Fibroblast of the aortic adventitia (primary cell): Measurements from ENCODE around the gene NDUFB4. TPM values are rescaled to one million over a fixed set of nuclear protein-coding genes. Genes with fewer than 3 reads are reported as not detected.
A peak's percentile ranks its signal among the peaks of the same experiment; 100 is the strongest.
"Not testable (repeated sequence)": the region's sequence is repeated elsewhere in the genome, so short reads cannot be mapped to it uniquely, and the experiment has no call there.

Experiments
- DNase-seq: peaks from one replicate; pipeline ENCODE4 v3.0.0-alpha.2; 2010; ENCODE audit warnings: low read depth
- H3K4me3 ChIP-seq: 2 replicates; pipeline ENCODE4 v1.5.1; 2011; ENCODE audit warnings: low read depth, mild to moderate bottlenecking, control low read depth, low read length, moderate library complexity
- total RNA-seq: library from RNA; depleted of rRNA; stranded (reverse); fragments of >200 nt; gene quantifications from 2 replicates; pipeline ENCODE4 v1.2.3, GENCODE V29; 2012; ENCODE audit warnings: low replicate concordance
- TF ChIP-seq, protein P1 (sequence below): IDR thresholded peaks from 2 replicates; pipeline ENCODE4 v1.5.1; 2011; ENCODE audit warnings: mild to moderate bottlenecking, low read length, control low read depth, inconsistent platforms; ENCODE audit not compliant: insufficient read depth

NDUFB4 gene
- total RNA-seq, 1 donor = 64.1 TPM

GRCh38 chr3:120622870-120623726 lies 27.0 kb downstream of the NDUFB4 start:
- H3K4me3 ChIP-seq = no peak overlapping the region
- TF ChIP-seq, protein P1, sequence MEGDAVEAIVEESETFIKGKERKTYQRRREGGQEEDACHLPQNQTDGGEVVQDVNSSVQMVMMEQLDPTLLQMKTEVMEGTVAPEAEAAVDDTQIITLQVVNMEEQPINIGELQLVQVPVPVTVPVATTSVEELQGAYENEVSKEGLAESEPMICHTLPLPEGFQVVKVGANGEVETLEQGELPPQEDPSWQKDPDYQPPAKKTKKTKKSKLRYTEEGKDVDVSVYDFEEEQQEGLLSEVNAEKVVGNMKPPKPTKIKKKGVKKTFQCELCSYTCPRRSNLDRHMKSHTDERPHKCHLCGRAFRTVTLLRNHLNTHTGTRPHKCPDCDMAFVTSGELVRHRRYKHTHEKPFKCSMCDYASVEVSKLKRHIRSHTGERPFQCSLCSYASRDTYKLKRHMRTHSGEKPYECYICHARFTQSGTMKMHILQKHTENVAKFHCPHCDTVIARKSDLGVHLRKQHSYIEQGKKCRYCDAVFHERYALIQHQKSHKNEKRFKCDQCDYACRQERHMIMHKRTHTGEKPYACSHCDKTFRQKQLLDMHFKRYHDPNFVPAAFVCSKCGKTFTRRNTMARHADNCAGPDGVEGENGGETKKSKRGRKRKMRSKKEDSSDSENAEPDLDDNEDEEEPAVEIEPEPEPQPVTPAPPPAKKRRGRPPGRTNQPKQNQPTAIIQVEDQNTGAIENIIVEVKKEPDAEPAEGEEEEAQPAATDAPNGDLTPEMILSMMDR = no peak
- DNase-seq = peak; percentile 62

DNA sequence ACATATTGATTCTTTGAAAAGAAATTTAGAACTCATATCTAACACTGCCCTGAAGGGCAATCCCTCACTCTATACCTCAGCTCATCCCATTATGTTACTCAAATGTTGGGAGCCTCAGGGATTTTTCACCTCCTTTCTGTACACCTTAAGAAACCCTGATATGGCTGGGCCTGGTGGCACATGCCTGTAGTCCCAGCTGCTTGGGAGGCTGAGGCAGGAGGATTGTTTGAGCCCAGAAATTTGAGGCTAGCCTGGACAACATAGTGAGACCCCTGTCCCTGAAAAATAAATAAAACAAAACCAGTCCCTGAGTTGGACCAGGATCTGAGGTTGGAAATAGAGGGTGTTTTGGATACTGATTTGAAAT lies 27.6 kb downstream of the NDUFB4 start:
- no peak overlapping the region for H3K4me3 ChIP-seq
- DNase-seq = no peak
- TF ChIP-seq, protein P1 = no peak

DNA sequence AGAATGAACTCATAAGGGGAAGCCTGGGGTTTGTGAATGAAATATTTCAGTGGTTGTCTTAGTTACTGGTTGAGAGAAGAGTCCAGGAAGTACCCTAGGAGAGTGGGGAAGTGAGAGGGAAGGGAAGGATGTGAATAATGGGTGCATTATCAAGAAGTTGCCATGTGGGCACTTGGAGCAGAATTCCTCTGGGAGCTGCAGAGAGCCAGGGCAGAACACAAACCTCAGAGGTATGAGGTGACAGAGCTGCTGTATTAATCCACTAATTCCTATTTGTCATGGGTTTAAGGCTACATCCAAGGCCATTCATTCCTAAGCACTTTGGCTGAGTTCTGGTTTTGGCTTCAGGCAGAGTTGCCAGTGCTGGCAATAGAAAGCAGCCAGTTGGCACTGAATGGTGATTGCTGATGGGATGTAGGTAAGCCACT lies 29.0 kb downstream of the NDUFB4 start:
- TF ChIP-seq, protein P1 = no peak
- no peak for DNase-seq

GRCh38 chr3:120634539-120634938 lies 38.4 kb downstream of the NDUFB4 start:
- no peak overlapping the region for H3K4me3 ChIP-seq
- TF ChIP-seq, protein P1 = no peak
- no peak for DNase-seq

More for the DNA sequence above, 29.0 kb downstream of the NDUFB4 start:
- no peak overlapping the region for H3K4me3 ChIP-seq

- no peak for DNase-seq
- no peak overlapping the region for H3K4me3 ChIP-seq
- TF ChIP-seq, protein P1 = no peak
These were observed 40.8 kb downstream of the NDUFB4 start for GRCh38 chr3:120636795-120637401.

DNA sequence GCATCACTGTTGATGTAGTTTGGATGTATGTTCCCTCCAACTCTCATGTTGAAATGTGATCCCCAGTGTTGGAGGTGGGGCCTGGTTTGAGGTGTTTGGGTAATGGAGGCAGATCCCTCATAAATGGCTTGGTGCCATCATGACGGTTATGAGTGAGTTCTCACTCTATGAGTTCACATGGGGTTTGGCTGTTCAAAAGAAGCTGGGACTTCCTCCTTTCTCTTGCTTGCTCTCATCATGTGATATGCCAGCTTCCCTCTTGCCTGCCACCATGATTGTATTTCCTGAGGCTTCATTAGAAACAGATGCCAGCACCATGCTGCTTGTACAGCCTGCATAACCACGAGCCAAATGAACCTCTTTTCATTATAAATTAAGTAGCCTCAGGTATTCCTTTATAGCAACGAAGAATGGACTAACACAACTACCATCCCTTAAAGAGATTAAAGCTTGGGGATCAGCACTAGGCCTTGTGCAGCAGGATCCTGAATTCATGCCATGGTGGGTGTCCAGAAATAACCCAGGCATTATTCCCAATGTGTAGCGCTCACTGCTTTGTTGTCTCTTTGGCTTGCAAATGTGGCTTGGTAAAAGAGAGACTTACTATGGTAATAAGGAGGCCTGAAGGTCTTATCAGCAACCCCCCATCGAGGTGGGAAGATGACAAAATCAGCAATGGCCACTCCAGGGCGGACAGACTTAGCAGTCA lies 41.9 kb downstream of the NDUFB4 start:
- no peak for DNase-seq
- no peak overlapping the region for H3K4me3 ChIP-seq
- TF ChIP-seq, protein P1 = no peak

GRCh38 chr3:120638820-120639219 lies 42.7 kb downstream of the NDUFB4 start:
- not testable (repeated sequence) for H3K4me3 ChIP-seq

More at GRCh38 chr3:120638820-120639219, 42.7 kb downstream of the NDUFB4 start:
- DNase-seq = not testable (repeated sequence)
